Liver (tissue), 9 donors: ENCODE results near the gene RGL1. TPM values are rescaled to one million over a fixed set of nuclear protein-coding genes. Genes with fewer than 3 reads are reported as not detected.

Experiments used
- DNase-seq: peaks from one replicate; pipeline ENCODE4 v3.0.0-alpha.2; 2017; ENCODE audit warnings: low spot score
- H3K27ac ChIP-seq, 2 donors: one replicate each; pipeline ENCODE4 v1.7.0; 2013; ENCODE audit warnings: inconsistent platforms in 2 of 2, low read length in 2 of 2, control low read depth in 1 of 2, low read depth in 1 of 2, mild to moderate bottlenecking in 1 of 2
- H3K27me3 ChIP-seq, 4 donors: one replicate each; pipeline versions ENCODE4 v1.6.1 to v1.7.0; 2013; ENCODE audit warnings: low read length in 3 of 4, inconsistent platforms in 1 of 4, mild to moderate bottlenecking in 1 of 4, moderate library complexity in 1 of 4; ENCODE audit not compliant: control insufficient read depth in 4 of 4, insufficient read depth in 4 of 4
- H3K36me3 ChIP-seq, 4 donors: one replicate each; pipeline versions ENCODE4 v1.6.1 to v1.7.0; 2013; ENCODE audit warnings: low read length in 3 of 4, mild to moderate bottlenecking in 3 of 4, low read depth in 1 of 4, moderate library complexity in 1 of 4; ENCODE audit not compliant: control insufficient read depth in 4 of 4, insufficient read depth in 3 of 4
- H3K4me1 ChIP-seq, 4 donors: one replicate each; pipeline versions ENCODE4 v1.6.1 to v1.7.0; 2013; ENCODE audit warnings: low read length in 3 of 4, mild to moderate bottlenecking in 3 of 4, moderate library complexity in 1 of 4; ENCODE audit not compliant: control insufficient read depth in 4 of 4, insufficient read depth in 4 of 4
- H3K4me3 ChIP-seq, 3 donors: one replicate each; pipeline versions ENCODE4 v1.6.1 to v1.7.0; 2013; ENCODE audit warnings: low read length in 3 of 3, control low read depth in 1 of 3, low read depth in 1 of 3, mild to moderate bottlenecking in 1 of 3
- H3K9ac ChIP-seq, 2 donors: one replicate each; pipeline ENCODE4 v1.7.0; 2013; ENCODE audit warnings: low read length in 2 of 2, mild to moderate bottlenecking in 2 of 2, moderate library complexity in 2 of 2, control low read depth in 1 of 2, low read depth in 1 of 2
- H3K9me3 ChIP-seq, 4 donors: one replicate each; pipeline versions ENCODE4 v1.6.1 to v1.7.0; 2013; ENCODE audit warnings: low read length in 3 of 4; ENCODE audit not compliant: control insufficient read depth in 4 of 4
- ATF3 ChIP-seq: IDR thresholded peaks from 2 replicates; pipeline ENCODE4 v1.6.1; 2016; ENCODE audit warnings: antibody characterized with exemption
- CTCF ChIP-seq: fragments of 150-350 bp; IDR thresholded peaks from 2 replicates; pipeline ENCODE4 v1.5.1; 2017; ENCODE audit warnings: improper control_type of control experiment, low read depth, low read length; ENCODE audit not compliant: missing input control
- EGR1 ChIP-seq, 2 donors: IDR thresholded peaks; 2 replicates each; pipeline ENCODE4 v1.6.1; 2016 to 2018; ENCODE audit warnings: antibody characterized with exemption in 2 of 2, low read depth in 2 of 2
- FOXA1 ChIP-seq: IDR thresholded peaks from 2 replicates; pipeline ENCODE4 v1.6.1; 2016; ENCODE audit warnings: antibody characterized with exemption
- FOXA2 ChIP-seq: IDR thresholded peaks from 2 replicates; pipeline ENCODE4 v1.6.1; 2016; ENCODE audit warnings: antibody characterized with exemption
- GABPA ChIP-seq, 2 donors: IDR thresholded peaks in 1 of 2; conservative IDR thresholded peaks in 1 of 2; 2 replicates each; pipeline ENCODE4 v1.6.1; 2016; ENCODE audit warnings: antibody characterized with exemption in 2 of 2, mild to moderate bottlenecking in 1 of 2, moderate library complexity in 1 of 2
- HNF4A ChIP-seq, 2 donors: conservative IDR thresholded peaks; 2 replicates each; pipeline ENCODE4 v1.6.1; 2016; ENCODE audit warnings: antibody characterized with exemption in 2 of 2, mild to moderate bottlenecking in 2 of 2
- HNF4G ChIP-seq: IDR thresholded peaks from 2 replicates; pipeline ENCODE4 v1.6.1; 2016; ENCODE audit warnings: antibody characterized with exemption
- JUND ChIP-seq, 2 donors: IDR thresholded peaks; 2 replicates each; pipeline ENCODE4 v1.6.1; 2016; ENCODE audit warnings: antibody characterized with exemption in 2 of 2
- MAX ChIP-seq: IDR thresholded peaks from 2 replicates; pipeline ENCODE4 v1.6.1; 2016; ENCODE audit warnings: antibody characterized with exemption
- NR2F2 ChIP-seq: IDR thresholded peaks from 2 replicates; pipeline ENCODE4 v1.6.1; 2016; ENCODE audit warnings: antibody characterized with exemption
- RAD21 ChIP-seq, 2 donors: IDR thresholded peaks; 2 replicates each; pipeline ENCODE4 v1.6.1; 2016; ENCODE audit warnings: antibody characterized with exemption in 2 of 2, mild to moderate bottlenecking in 2 of 2
- REST ChIP-seq: IDR thresholded peaks from 2 replicates; pipeline ENCODE4 v1.6.1; 2016; ENCODE audit warnings: antibody characterized with exemption, mild to moderate bottlenecking
- RXRA ChIP-seq, 2 donors: IDR thresholded peaks; 2 replicates each; pipeline ENCODE4 v1.6.1; 2017 to 2018; ENCODE audit warnings: antibody characterized with exemption in 2 of 2, mild to moderate bottlenecking in 1 of 2
- SP1 ChIP-seq: IDR thresholded peaks from 2 replicates; pipeline ENCODE4 v1.6.1; 2018; ENCODE audit warnings: antibody characterized with exemption, mild to moderate bottlenecking
- TAF1 ChIP-seq: conservative IDR thresholded peaks from 2 replicates; pipeline ENCODE4 v1.6.1; 2016; ENCODE audit warnings: antibody characterized with exemption, mild to moderate bottlenecking
- YY1 ChIP-seq: IDR thresholded peaks from 2 replicates; pipeline ENCODE4 v1.6.1; 2016; ENCODE audit warnings: antibody characterized with exemption, mild to moderate bottlenecking
- ZBTB33 ChIP-seq: IDR thresholded peaks from 2 replicates; pipeline ENCODE4 v1.6.1; 2016; ENCODE audit warnings: antibody characterized with exemption
- WGBS: extraction: QIAGEN DNeasy Blood & Tissue Kit; methylation state at CpG from one replicate; pipeline ENCODE4 v1.1.7; 2013; 5-methylcytosine and 5-hydroxymethylcytosine counted together
- polyA plus RNA-seq, 2 donors: library from polyadenylated mRNA; stranded (reverse) in 1 of 2; unstranded in 1 of 2; fragments of 200-250 nt in 1 of 2; fragments of >200 nt in 1 of 2; fragmentation: Nextera tagmentation in 1 of 2; extraction: Ambion mirVana in 1 of 2; gene quantifications; one replicate each; pipeline versions ENCODE4 v1.2.1 to v1.2.3, GENCODE V29; 2013 to 2015
- total RNA-seq, 2 donors: library from RNA; depleted of rRNA; stranded (reverse); fragments of >200 nt; gene quantifications; one replicate each; pipeline ENCODE4 v1.2.3, GENCODE V29; 2014
- donor health status: healthy.
- donor health status: healthy.
- donor health status: healthy.
- donor health status: healthy.
- donor health status: healthy.

The RGL1 gene
- total and polyA plus RNA-seq, 4 donors: 3.9 to 15.3 (median 8.9) TPM

GRCh38 chr1:183847641-183848040 lies 42.7 kb downstream of the RGL1 start:
- Histone ChIP-seq H3K4me1 (peaks cover 0 to 2% (median 0%) of the 10 kb centered on the region in 4 donors), H3K36me3 (no peaks in the 10 kb centered on the region), H3K4me3 (no peak overlapping the region), H3K27ac (no peak overlapping the region), H3K9ac (no peak overlapping the region), H3K27me3 (no peaks in the 10 kb centered on the region), H3K9me3 (no peaks in the 10 kb centered on the region)
- 80% methylated on average over 4 of the region's 4 CpGs for WGBS
- TF ChIP-seq RAD21 (IDR thresholded peaks at IDR 0.05): no peak
- TF ChIP-seq NR2F2: no peak
- no peak for TF ChIP-seq MAX
- TF ChIP-seq FOXA1: no peak
- no peak for TF ChIP-seq ATF3
- no peak for TF ChIP-seq GABPA (IDR thresholded peaks at IDR 0.05 in 1 of 2, conservative IDR thresholded peaks at IDR 0.05 in 1 of 2)
- TF ChIP-seq SP1: no peak
- no peak for TF ChIP-seq YY1
- no peak for TF ChIP-seq FOXA2
- no peak for TF ChIP-seq RXRA (IDR thresholded peaks at IDR 0.05)
- no peak for TF ChIP-seq HNF4A (conservative IDR thresholded peaks at IDR 0.05)
- TF ChIP-seq TAF1: no peak
- no peak for TF ChIP-seq EGR1 (IDR thresholded peaks at IDR 0.05; ENCODE audit: low read depth in 2 of 2)
- TF ChIP-seq ZBTB33: no peak
- TF ChIP-seq JUND (IDR thresholded peaks at IDR 0.05): no peak
- TF ChIP-seq HNF4G: no peak
- no peak for TF ChIP-seq CTCF
- no peak for DNase-seq

- TF ChIP-seq FOXA2 (no peak), RXRA (IDR thresholded peaks at IDR 0.05) (no peak), MAX (no peak), ATF3 (no peak), REST (no peak), SP1 (no peak), EGR1 (IDR thresholded peaks at IDR 0.05; ENCODE audit: low read depth in 2 of 2) (no peak), TAF1 (no peak), HNF4A (conservative IDR thresholded peaks at IDR 0.05) (no peak), YY1 (no peak), FOXA1 (no peak), CTCF (no peak), RAD21 (IDR thresholded peaks at IDR 0.05) (no peak), GABPA (IDR thresholded peaks at IDR 0.05 in 1 of 2, conservative IDR thresholded peaks at IDR 0.05 in 1 of 2) (no peak), HNF4G (no peak), ZBTB33 (no peak), NR2F2 (no peak), JUND (IDR thresholded peaks at IDR 0.05) (no peak)
- Histone ChIP-seq H3K4me3 (no peak overlapping the region), H3K9me3 (no peaks in the 10 kb centered on the region), H3K9ac (no peak overlapping the region), H3K36me3 (no peaks in the 10 kb centered on the region), H3K4me1 (peaks cover 0 to 2% (median 0%) of the 10 kb centered on the region in 4 donors), H3K27ac (no peak overlapping the region), H3K27me3 (no peaks in the 10 kb centered on the region)
- 84% methylated on average over 2 of the region's 2 CpGs for WGBS
- no peak for DNase-seq
These were observed 45.9 kb downstream of the RGL1 start for GRCh38 chr1:183850852-183851251.
